Ureter (tissue), 1 donor: Measurements from ENCODE around the gene TBC1D2. TPM values are rescaled to one million over a fixed set of nuclear protein-coding genes. Genes with fewer than 3 reads are reported as not detected.

Experiments
- DNase-seq: peaks from one replicate; pipeline ENCODE4 v3.0.0-alpha.2; 2020; ENCODE audit warnings: low spot score
- total RNA-seq: library from RNA; stranded (reverse); gene quantifications from one replicate; pipeline ENCODE4 v1.2.4, GENCODE V29; 2023
- donor health status: DM: yes; HTN: yes; CAD: no.

The TBC1D2 gene
- total RNA-seq, 1 donor from 2014 or later, result 60.8 TPM

GRCh38 chr9:98164912-98165311 is 90.5 kb downstream of the TBC1D2 start:
- DNase-seq, result no peak

GRCh38 chr9:98162613-98163012 is 92.8 kb downstream of the TBC1D2 start:
- peak; percentile 68 for DNase-seq

GRCh38 chr9:98161851-98162250 is 93.6 kb downstream of the TBC1D2 start:
- no peak for DNase-seq

- DNase-seq, result no peak
Measured at GRCh38 chr9:98159790-98160189, 95.7 kb downstream of the TBC1D2 start.

- DNase-seq, result no peak
Measured at GRCh38 chr9:98159301-98159700, 96.1 kb downstream of the TBC1D2 start.

GRCh38 chr9:98158071-98158831 is 97.2 kb downstream of the TBC1D2 start:
- DNase-seq, result no peak

- no peak for DNase-seq
Measured at GRCh38 chr9:98157372-98157771, 98.1 kb downstream of the TBC1D2 start.

GRCh38 chr9:98154678-98155077 is 100.8 kb downstream of the TBC1D2 start:
- no peak for DNase-seq

- DNase-seq, result no peak
Measured at GRCh38 chr9:98152526-98152925, 102.9 kb downstream of the TBC1D2 start.

- no peak for DNase-seq
Measured at GRCh38 chr9:98150721-98151120, 104.7 kb downstream of the TBC1D2 start.

GRCh38 chr9:98150164-98150563 is 105.3 kb downstream of the TBC1D2 start:
- DNase-seq, result no peak

GRCh38 chr9:98149422-98149821 is 106.0 kb downstream of the TBC1D2 start:
- DNase-seq, result no peak

Other genes starting within 250 kb of the TBC1D2 start
- gene NANS, start 198.9 kb downstream of the TBC1D2 start, total RNA-seq, result 43.7 TPM
- gene TRIM14, start 136.4 kb downstream of the TBC1D2 start, total RNA-seq, result 66.9 TPM
- 38.8 TPM for gene CORO2A, start 63.0 kb downstream of the TBC1D2 start, total RNA-seq